BJ (cell line): ENCODE results near the gene POU4F2. TPM values are rescaled to one million over a fixed set of nuclear protein-coding genes. Genes with fewer than 3 reads are reported as not detected.
"Not testable (repeated sequence)": the region's sequence is repeated elsewhere in the genome, so short reads cannot be mapped to it uniquely, and the experiment has no call there.

Experiments
- CTCF ChIA-PET: fragments of 350-600 bp; formaldehyde crosslinking; extraction: SDS; loops from one replicate; lab custom pipeline; 2021; ENCODE audit warnings: antibody characterized with exemption, inconsistent platforms; lab: Yijun Ruan, JAX
- POLR2A ChIA-PET: fragments of 300-600 bp; sonication (Branson Sonifier 250); formaldehyde crosslinking; extraction: SDS; loops from one replicate; lab custom pipeline; 2021; ENCODE audit warnings: antibody characterized with exemption; lab: Charles Lee
- DNase-seq: peaks from one replicate; pipeline ENCODE4 v3.0.0-alpha.2; 2011; ENCODE audit warnings: low read depth
- H3K27me3 ChIP-seq: 2 replicates; pipeline ENCODE4 v1.6.0; 2011; ENCODE audit warnings: low read length; ENCODE audit not compliant: control insufficient read depth, insufficient read depth
- H3K36me3 ChIP-seq: 2 replicates; pipeline ENCODE4 v1.5.1; 2011; ENCODE audit warnings: low read length; ENCODE audit not compliant: control insufficient read depth, insufficient read depth
- H3K4me3 ChIP-seq: 2 replicates; pipeline ENCODE4 v1.5.1; 2011; ENCODE audit warnings: low read depth, mild to moderate bottlenecking, control low read depth, low read length
- CTCF ChIP-seq: IDR thresholded peaks from 2 replicates; pipeline ENCODE4 v1.5.1; 2011; ENCODE audit warnings: low read depth, mild to moderate bottlenecking, control low read depth, inconsistent platforms, low read length, moderate library complexity; ENCODE audit not compliant: insufficient read depth
- polyA plus RNA-seq: library from polyadenylated mRNA; depleted of rRNA; stranded (reverse); fragments of >200 nt; gene quantifications from 2 replicates; pipeline ENCODE4 v1.2.3, GENCODE V29; 2011; rRNA removed

Gene POU4F2
- polyA plus RNA-seq, 1 experiment = not detected

GRCh38 chr4:146655521-146655856 is 16.8 kb downstream of the POU4F2 start:
- no peak overlapping the region; the same call in 1 of the 2 replicates for H3K4me3 ChIP-seq
- DNase-seq = no peak
- CTCF ChIA-PET = no interaction called here
- no peak for TF ChIP-seq CTCF
- POLR2A ChIA-PET = no interaction called here
- H3K27me3 ChIP-seq = peaks cover 11% of the 10 kb centered on the region
- no peaks in the 10 kb centered on the region for H3K36me3 ChIP-seq

DNA sequence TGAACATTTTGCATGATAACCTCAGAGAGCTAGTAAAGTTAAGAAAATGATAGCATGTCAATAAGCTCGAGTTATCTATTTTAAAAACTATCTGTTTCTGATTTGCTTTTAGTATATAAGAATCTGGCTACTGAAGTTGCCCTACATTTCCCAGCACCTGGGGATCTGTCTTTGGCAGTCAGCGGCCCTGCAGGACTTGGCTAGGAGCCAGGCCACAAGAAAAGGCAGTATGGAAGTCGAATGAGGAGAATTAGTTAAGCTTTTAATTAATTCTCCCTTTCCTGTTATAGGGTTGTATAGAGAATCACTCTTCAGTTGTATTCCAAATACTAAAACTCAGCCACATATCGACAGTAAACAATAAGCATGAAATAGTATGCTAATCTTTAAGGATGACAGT is 22.7 kb downstream of the POU4F2 start:
- H3K36me3 ChIP-seq = no peaks in the 10 kb centered on the region
- TF ChIP-seq CTCF = no peak
- peaks cover 3% of the 10 kb centered on the region for H3K27me3 ChIP-seq
- DNase-seq = no peak
- POLR2A ChIA-PET = no interaction called here
- CTCF ChIA-PET = no interaction called here
- H3K4me3 ChIP-seq = no peak overlapping the region

- H3K4me3 ChIP-seq, H3K36me3 ChIP-seq, CTCF ChIA-PET, H3K27me3 ChIP-seq, POLR2A ChIA-PET, DNase-seq: not testable (repeated sequence)
These were observed 25.2 kb downstream of the POU4F2 start for GRCh38 chr4:146663968-146664311.

- H3K27me3 ChIP-seq = no peaks in the 10 kb centered on the region
- CTCF ChIA-PET = no interaction called here
- TF ChIP-seq CTCF = no peak
- H3K4me3 ChIP-seq = no peak overlapping the region
- POLR2A ChIA-PET = no interaction called here
- no peaks in the 10 kb centered on the region for H3K36me3 ChIP-seq
- DNase-seq = no peak
These were observed 36.3 kb downstream of the POU4F2 start for GRCh38 chr4:146674829-146675570.

Other genes with a start within 250 kb of the POU4F2 start
- 3.9 and 8.3 TPM in 2 replicates for gene SLC10A7, start 117.0 kb upstream of the POU4F2 start, polyA plus RNA-seq